GM19455 (cell line): ENCODE results near the gene ELL.
A peak's percentile ranks its signal among the peaks of the same experiment; 100 is the strongest.

ENCODE experiments used
- ATAC-seq: cut with Tn5 transposase; IDR thresholded peaks from one replicate; pipeline ENCODE4 v1.9.1; 2021; ENCODE audit not compliant: unreplicated experiment

Gene ELL

DNA sequence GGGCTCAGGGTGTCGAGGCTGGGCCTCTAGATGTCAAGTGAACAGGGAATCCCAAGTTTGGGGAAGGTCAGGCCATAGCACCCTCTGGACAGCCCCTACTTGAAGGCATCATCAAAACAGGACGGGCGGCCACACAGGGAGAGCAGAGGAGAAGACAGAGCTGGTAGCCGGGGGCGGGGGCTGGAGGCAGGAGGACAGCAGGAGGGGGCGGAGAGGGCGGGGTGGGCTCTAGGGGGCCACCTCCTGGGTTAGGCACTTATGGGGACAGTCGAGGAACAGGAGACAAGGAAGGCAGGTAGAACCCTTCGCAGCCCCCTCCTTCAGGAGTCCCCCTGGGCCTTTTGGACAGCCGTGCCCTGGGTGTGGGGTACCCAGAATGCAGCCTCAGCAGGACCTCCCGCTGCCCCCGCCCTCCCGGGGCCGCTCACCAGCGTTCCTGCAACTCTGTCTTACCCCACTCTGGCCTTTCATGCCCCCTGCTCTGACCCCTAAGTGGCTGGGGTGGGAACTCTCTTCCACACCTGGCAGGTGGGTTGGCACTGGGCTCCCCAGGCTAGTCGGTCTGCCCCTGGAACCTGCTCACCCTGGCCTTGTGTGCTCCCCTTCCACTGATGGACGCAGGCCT is 96.9 kb downstream of the ELL start:
- ATAC-seq, result no peak

- ATAC-seq, result no peak
Observed at GRCh38 chr19:18424122-18424889, 97.6 kb downstream of the ELL start.

- ATAC-seq, result no peak
Observed at GRCh38 chr19:18423258-18424020, 98.4 kb downstream of the ELL start.

DNA sequence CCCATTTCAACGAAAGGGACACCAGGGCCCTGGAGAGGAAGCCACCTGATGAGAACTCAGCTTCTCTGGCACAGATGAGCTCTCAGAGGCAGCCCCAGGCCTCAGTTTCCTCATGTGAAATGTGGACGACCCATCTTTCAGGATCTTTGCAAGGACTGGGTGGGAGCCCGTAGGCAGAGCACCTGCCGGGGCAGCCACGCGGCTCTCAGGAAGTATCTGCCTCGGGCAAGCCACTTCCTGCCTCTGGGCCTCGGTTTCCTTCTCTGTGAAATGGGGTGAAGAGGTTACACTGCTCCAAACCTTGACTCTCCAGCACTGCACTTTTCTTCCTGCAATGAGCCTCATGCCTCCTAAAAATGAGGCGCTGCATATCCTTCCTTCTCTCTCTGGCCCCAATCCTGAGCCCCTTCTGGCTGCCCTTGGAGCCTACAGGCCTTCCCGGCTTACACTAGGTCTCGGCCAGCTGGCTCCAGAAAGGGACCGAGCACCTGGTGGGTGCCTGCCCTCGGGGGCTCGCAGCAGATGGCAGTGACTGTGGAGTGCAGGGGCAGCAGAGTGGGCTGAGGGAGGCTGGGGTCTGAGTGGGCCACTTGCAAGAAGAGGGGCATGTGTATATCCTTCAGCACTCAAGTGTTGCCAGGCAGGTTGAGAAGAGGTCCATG is 99.2 kb downstream of the ELL start:
- no peak for ATAC-seq

- ATAC-seq, result no peak
Observed at GRCh38 chr19:18421371-18421959, 100.4 kb downstream of the ELL start.

- no peak for ATAC-seq
Observed at GRCh38 chr19:18420930-18421329, 100.9 kb downstream of the ELL start.

GRCh38 chr19:18419699-18420460 is 102.0 kb downstream of the ELL start:
- no peak for ATAC-seq

DNA sequence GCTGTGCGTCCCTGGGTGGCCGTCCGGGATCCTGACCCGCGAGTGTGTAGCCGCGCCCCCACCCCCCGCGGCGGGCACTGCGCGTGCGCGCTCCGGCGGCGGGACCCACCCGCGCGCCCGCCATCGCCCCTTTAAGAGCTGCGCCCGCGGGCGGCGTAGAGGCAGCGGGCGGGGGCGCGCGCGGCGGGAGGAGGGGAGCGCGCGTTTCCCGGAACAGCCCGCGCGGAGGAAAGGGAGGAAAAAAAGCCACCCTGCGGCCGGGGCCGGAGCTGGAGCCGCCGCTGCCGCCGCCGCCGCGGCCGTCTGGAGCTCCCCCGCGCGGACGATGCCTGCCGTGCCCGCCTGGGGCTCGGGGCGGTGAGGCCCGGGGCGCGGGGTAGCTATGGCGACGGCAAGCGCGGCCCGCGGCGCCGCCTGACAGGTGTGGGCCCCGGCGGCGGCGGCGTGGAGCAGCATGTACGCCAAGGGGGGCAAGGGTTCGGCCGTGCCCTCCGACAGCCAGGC is 102.6 kb downstream of the ELL start, which contains the start of gene SSBP4:
Gene SSBP4 (plus strand): TSS at position 204 of the 504 bp plus-strand sequence. CDS start 251 bp downstream, at position 455.
- ATAC-seq, result peak; percentile 33

GRCh38 chr19:18418483-18419194 is 103.2 kb downstream of the ELL start:
- no peak for ATAC-seq

GRCh38 chr19:18418029-18418482 is 103.8 kb downstream of the ELL start:
- no peak for ATAC-seq

DNA sequence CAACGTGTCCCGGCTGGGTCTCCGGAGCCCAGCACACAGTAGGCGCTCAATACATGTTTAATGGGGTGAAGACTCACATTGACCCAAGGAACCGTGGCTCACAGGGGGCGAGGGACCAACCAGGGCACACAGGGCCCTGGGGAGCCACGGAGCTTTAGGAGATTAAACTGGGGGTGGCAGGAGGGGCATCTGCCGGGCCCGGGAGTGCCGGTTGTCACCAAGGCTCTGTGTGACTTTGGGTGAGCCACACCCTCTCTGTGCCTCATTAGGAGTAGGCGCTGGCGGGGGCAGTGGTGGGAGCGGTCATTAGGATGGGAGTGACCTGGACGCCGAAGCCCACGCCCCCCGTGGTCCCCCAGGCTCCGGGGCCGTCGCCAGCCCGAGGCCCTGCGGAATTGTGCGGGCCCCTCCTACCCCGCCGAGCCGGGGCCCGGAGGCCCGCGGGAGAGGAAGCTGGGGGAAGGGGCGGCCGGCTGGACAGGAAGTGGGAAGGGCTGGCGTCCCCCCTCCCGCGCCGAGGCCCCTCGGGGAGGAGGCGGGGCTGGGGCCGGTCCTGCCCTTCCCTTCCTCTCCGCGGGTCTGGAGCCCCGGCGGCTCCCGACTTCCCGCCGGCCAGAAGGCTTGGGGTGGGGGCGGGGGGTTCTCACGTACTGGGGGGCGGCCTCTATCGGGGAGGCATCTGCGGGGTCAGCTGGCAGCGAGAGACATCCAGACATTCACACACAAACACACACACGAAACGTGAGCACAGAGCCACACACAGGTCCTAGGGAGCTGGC is 104.4 kb downstream of the ELL start:
- no peak for ATAC-seq

DNA sequence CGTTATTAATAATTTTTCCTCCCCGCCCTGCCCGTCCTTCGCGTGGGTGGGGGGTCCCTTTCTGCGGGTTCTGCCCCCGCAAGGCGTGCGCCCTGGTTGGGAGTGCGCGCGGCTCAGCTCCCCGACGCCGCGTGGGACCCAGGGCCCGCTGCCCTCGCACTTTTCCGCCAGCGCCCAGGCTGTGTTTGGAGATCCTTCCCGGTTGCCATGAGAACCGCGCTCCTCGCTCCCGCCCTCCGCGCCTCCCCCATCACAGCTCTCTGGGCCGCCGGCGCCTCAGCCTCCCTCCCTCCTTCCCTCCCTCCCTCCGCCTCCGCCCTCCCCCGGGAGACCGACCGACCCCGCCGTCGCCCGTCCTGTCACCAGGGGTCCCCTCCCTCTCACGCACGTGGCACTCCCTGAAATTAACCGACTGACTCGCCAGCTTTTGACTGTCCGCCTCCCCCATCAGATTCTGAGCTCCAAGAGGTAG is 105.1 kb downstream of the ELL start:
- no peak for ATAC-seq

DNA sequence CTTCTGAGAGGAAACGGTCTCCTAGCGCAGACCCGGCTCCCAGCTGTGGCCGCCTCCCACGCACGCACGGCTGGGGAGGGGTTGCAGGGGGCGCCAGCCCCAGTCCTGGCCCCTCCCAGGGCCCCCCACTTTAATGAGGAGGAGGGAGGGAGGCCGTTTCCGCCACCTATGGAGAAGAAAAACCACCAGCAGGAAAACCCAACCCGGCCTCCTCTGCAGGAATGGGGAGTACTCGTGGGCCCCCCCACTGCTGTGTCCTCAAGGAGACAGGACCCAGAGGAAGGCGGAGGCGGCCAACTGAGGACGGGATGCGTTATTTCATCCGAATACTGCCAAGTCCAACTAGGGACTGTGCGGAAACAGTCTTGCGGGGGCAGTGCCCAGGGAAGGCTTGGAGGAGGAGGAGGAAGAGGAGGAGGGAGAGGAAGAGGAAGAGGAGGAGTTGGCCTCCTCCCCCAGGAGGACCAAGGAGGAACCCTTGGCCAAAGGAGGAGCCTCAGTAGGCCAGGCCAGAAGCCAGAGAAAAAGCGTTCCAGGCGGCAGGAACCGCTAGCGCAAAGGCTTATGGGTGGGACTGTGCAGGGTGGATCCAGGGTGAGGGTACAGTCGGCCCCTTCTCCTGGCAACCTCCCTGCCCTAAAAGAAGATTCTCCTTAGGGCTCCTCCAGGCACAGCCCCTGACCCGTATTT is 106.5 kb downstream of the ELL start:
- ATAC-seq, result no peak

DNA sequence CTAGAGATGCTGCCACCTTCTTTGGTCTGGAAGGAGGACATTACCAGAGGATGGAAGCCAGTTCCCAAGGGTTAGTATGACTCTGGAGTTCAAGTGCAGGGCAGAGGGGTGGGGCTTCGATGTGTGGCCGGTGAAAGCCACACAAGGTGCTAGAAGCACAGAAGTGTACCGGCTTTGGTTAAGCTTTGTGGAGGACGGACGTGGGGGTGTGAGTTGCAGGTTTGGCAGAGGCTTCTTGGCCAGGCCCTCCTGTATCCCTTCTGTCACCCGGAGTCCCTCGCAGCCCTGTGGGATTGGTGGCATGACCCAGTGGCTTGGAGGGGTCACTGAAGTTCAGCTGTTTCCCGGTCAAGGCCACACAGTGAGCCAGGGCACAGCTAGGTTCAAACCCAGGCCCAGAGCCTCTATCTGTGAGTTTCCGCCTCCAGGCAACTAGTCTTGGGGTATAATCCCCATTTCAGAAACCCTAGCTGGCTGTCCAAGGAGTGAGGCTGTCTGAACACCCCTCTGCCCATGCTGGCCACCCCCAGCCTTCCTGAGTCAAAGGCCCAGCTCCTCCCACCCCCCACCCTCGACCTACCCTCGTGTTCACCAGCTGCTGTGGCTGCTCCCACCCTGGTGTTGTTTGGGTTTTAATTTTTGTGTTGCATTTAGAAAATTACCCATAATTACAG is 107.2 kb downstream of the ELL start:
- no peak for ATAC-seq

- ATAC-seq, result no peak
Observed at GRCh38 chr19:18412610-18413239, 109.1 kb downstream of the ELL start.

DNA sequence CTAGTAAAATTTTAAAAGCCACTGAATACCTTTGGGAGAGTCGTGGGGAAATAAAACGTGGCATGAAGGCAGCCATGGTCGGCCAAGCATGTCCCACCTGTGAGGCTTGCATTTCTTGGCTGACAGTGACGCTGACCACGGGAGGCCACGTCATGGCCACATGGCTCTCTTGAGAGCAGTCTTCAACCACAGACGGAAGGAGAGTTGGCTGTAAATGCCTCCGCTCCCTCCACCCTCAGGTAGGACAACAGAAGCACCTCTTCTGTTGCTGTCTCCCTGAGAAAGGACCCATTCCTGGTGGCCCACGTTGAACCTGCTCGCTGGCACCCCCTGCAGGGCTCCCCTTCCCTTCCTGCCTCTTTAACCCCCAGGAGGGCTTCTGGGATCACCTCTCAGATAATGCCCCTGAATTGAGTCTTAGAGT is 113.8 kb downstream of the ELL start:
- no peak for ATAC-seq

GRCh38 chr19:18406749-18407148 is 115.1 kb downstream of the ELL start:
- ATAC-seq, result no peak
